Measurements from ENCODE around the gene CCDC188. TPM values are rescaled to one million over a fixed set of nuclear protein-coding genes. Genes with fewer than 3 reads are reported as not detected.

CCDC188 gene
- total RNA-seq, 1 donor from 2014 or later = 8.6 TPM

DNA sequence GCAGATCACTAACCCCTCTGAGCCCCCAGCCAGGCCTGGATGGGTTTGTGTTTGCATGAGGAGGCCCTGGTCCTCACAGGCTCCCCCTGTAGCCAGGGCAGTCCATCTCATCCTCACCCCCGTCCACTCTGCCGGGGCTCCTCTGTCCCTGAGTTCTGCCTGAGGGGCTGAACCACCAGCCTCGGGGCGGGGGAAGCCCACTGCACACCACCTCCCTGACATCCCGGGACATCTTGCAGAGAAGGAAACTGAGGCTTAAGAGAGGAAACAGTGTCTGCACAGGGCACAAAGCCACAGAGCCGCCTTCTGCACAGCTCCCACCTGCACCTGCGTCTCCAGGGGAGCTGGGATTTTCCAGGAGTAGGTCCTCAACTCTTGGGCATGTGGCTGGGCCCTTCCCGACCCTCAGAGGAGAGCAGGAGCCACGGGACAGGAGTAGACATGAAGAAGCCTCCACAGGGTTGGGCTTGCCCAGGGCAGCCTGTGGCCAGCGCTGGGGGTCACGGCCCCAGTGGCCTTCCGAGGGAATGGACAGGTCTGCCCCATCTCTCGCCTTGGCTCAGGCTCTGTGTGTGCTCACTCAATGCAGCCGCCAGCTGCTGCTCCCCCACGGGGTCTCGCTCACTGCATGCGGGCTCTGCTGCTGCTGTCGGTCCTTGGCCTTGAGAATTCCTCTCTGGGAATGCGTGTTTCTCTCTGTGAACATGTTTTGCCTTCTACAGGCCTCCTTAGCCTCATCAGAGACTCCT lies 45.4 kb upstream of the CCDC188 start:
- Mint-ChIP-seq H3K27ac (ENCODE audit: unreplicated experiment) (peak overlapping the region; percentile 6), H3K4me1 (no peaks in the 10 kb centered on the region), H3K4me3 (no peak overlapping the region), H3K36me3 (ENCODE audit: low read depth) (no peaks in the 10 kb centered on the region), H3K9me3 (no peaks in the 10 kb centered on the region), H3K27me3 (ENCODE audit: low read depth) (no peaks in the 10 kb centered on the region)
- TF ChIP-seq, protein P1, sequence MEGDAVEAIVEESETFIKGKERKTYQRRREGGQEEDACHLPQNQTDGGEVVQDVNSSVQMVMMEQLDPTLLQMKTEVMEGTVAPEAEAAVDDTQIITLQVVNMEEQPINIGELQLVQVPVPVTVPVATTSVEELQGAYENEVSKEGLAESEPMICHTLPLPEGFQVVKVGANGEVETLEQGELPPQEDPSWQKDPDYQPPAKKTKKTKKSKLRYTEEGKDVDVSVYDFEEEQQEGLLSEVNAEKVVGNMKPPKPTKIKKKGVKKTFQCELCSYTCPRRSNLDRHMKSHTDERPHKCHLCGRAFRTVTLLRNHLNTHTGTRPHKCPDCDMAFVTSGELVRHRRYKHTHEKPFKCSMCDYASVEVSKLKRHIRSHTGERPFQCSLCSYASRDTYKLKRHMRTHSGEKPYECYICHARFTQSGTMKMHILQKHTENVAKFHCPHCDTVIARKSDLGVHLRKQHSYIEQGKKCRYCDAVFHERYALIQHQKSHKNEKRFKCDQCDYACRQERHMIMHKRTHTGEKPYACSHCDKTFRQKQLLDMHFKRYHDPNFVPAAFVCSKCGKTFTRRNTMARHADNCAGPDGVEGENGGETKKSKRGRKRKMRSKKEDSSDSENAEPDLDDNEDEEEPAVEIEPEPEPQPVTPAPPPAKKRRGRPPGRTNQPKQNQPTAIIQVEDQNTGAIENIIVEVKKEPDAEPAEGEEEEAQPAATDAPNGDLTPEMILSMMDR (conservative IDR thresholded peaks at IDR 0.05) = no peak
- no peak for DNase-seq (ENCODE audit: low read depth, low spot score)

DNA sequence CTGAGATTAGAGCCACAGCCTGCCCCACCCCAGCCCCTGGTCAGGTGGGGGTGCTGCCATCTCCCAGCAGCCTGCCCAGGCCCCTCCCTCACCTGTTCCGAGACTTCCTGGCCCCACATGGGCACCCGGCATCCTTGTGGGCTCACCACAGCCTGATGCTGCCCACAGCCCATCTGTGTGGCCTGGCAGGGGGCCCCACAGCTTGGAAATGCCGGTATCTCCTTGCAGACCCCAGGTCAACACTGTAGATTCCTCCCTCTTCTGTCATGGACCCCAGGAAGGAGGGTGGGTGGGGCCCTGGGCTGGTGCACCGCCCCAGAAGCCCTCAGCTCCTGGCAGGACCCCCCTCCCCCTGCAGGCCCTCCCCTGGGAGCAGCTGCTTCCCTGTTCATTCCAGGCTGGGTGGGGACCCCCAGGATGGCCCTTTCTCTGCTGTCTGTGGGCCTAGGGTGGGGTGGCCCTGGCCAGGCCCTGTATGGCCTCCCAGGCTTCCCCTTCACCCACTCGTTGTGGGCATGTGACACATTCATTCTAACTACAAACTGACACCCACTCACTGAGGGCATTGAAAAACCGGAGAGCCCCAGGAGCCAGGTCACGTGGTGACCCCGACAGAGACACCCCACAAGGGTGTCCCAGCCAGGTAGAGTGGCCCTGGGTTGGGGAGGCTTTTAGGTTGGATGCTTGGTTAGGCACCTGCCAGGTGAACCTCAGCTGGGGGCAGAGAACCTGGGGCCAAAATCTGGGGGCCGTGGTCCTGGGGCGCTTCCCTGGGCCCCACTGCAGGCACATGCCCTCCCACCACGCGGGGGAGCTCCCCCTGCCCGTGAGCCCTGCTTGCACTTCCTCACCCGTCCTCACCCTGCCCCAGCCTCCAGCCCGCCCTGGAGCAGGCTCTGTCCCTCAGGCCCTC lies 44.1 kb upstream of the CCDC188 start:
- H3K4me3 Mint-ChIP-seq = no peak overlapping the region
- no peaks in the 10 kb centered on the region for H3K4me1 Mint-ChIP-seq
- H3K27me3 Mint-ChIP-seq (ENCODE audit: low read depth) = no peaks in the 10 kb centered on the region
- no peak overlapping the region for H3K27ac Mint-ChIP-seq (ENCODE audit: unreplicated experiment)
- TF ChIP-seq, protein P1 (conservative IDR thresholded peaks at IDR 0.05) = no peak
- no peaks in the 10 kb centered on the region for H3K9me3 Mint-ChIP-seq
- no peak for DNase-seq (ENCODE audit: low read depth, low spot score)
- no peaks in the 10 kb centered on the region for H3K36me3 Mint-ChIP-seq (ENCODE audit: low read depth)

DNA sequence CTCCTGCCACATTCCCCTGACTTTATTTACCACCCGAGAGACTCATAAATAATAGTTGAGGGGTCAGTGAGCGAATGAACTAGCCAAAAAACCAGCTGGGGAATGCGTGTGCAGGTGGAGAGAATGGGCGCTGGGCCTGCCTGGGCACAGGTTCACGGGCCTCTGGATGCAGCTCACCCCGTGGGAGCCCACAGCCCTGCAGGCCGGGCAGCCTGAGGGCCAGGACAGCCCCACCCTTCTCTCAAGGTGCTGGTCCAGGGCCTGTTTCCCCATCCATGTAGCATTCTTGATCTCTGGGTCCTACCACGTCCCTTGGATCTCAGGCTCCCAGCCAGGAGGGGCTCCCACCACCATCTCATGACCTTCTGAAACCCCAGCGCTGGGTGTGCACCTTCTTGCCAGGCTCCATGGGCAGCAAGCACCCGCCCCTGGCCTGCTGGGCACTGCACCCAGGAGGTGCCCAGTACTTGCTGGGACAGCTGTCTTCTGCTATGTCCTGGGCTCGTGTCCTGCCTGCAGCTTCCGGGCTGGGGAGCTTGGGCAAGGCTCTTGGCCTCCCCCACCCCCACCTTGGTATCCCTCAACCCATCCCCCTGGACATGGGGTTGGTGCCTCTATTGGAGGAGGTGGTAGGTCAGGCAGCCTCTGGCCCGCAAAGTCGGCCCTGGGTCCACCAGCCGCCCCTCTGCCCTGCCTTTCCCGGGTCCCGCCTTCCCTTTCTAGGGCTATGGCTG lies 43.1 kb upstream of the CCDC188 start:
- TF ChIP-seq, protein P1 (conservative IDR thresholded peaks at IDR 0.05) = no peak
- H3K27ac Mint-ChIP-seq (ENCODE audit: unreplicated experiment) = no peak overlapping the region
- H3K4me3 Mint-ChIP-seq = no peak overlapping the region
- DNase-seq (ENCODE audit: low read depth, low spot score) = no peak
- H3K9me3 Mint-ChIP-seq = no peaks in the 10 kb centered on the region
- H3K36me3 Mint-ChIP-seq (ENCODE audit: low read depth) = no peaks in the 10 kb centered on the region
- no peaks in the 10 kb centered on the region for H3K27me3 Mint-ChIP-seq (ENCODE audit: low read depth)
- no peaks in the 10 kb centered on the region for H3K4me1 Mint-ChIP-seq

DNA sequence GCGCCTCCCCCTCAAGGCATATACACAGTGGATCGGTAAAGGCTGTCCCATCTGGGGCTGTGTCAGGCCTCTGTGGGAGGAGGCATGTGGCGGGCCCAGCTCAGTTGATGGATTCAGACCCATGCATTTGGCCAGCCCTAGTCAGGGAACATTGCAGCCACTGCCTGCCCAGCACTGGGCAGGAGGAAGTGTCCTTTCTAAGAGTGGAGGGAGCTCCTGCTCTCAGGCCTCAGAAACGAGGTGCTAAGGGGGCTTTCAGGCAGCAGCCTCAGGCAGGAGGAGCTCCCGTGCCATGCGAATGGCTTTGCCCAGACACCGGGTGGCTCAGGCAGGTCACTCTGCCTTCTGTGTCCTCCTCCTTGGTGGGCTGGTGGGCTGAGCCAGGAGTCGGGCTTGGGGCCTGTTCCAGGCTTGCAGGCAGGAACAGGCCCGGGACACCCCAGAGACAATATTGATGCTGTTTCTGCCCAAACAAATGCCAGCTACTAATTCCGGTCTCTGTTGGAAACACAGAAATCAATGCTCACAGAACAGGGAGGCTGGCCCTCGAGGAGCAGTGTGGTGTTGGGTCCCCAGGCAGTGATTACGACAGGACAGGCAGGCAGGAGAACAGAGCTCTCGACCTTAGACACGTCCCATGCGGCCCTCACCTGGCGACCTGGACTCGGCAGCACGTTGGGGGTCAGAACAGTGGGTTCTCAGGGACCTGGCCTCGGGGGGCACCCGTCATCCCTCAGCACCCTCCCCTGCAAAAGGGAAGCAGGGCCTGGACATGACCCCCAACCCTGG lies 42.3 kb upstream of the CCDC188 start:
- TF ChIP-seq, protein P1 (conservative IDR thresholded peaks at IDR 0.05) = no peak
- Mint-ChIP-seq H3K9me3 (no peaks in the 10 kb centered on the region), H3K4me1 (no peaks in the 10 kb centered on the region), H3K36me3 (ENCODE audit: low read depth) (no peaks in the 10 kb centered on the region), H3K27me3 (ENCODE audit: low read depth) (no peaks in the 10 kb centered on the region), H3K27ac (ENCODE audit: unreplicated experiment) (no peak overlapping the region), H3K4me3 (no peak overlapping the region)
- no peak for DNase-seq (ENCODE audit: low read depth, low spot score)
